Ascending aorta (tissue), 2 donors: ENCODE results near the gene MBNL2. TPM values are rescaled to one million over a fixed set of nuclear protein-coding genes. Genes with fewer than 3 reads are reported as not detected.
A peak's percentile ranks its signal among the peaks of the same experiment; 100 is the strongest.

ENCODE experiments used
- DNase-seq, 2 donors: peaks; one replicate each; pipeline ENCODE4 v3.0.0-alpha.2; 2019; ENCODE audit warnings: low spot score in 2 of 2
- H3K27ac ChIP-seq, 2 donors: fragments of 200-600 bp; sonication (generic); one replicate each; pipeline ENCODE4 v1.5.1; 2016 to 2017; ENCODE audit warnings: mild to moderate bottlenecking in 1 of 2
- H3K27me3 ChIP-seq: fragments of 200-600 bp; sonication (generic); one replicate; pipeline ENCODE4 v1.5.1; 2017
- H3K36me3 ChIP-seq, 2 donors: fragments of 200-600 bp; sonication (generic); one replicate each; pipeline ENCODE4 v1.5.1; 2016
- H3K4me1 ChIP-seq, 2 donors: fragments of 200-600 bp; sonication (generic); one replicate each; pipeline ENCODE4 v1.5.1; 2016 to 2017; ENCODE audit warnings: mild to moderate bottlenecking in 1 of 2
- H3K4me3 ChIP-seq, 2 donors: fragments of 200-600 bp; sonication (generic); one replicate each; pipeline ENCODE4 v1.5.1; 2016 to 2017; ENCODE audit warnings: mild to moderate bottlenecking in 1 of 2
- H3K9me3 ChIP-seq, 2 donors: fragments of 200-600 bp; sonication (generic); one replicate each; pipeline ENCODE4 v1.5.1; 2016
- intact Hi-C: fragments of 100-400 bp; cut with DNase I; formaldehyde crosslinking; loops from one replicate; pipeline ENCODE4 v1.15.1; 2023
- total RNA-seq: library from RNA; depleted of rRNA; stranded (reverse); fragments of >200 nt; gene quantifications from one replicate; pipeline ENCODE4 v1.1.0, GENCODE V29; 2016
- TF ChIP-seq, protein P1 (sequence below), 3 experiments: fragments of 200-600 bp in 2 of 3; fragments of 450-650 bp in 1 of 3; sonication (generic) in 2 of 3; IDR thresholded peaks; one replicate each; pipeline ENCODE4 v1.5.1; 2016 to 2019; ENCODE audit warnings: antibody characterized with exemption in 3 of 3, mild to moderate bottlenecking in 1 of 3, moderate library complexity in 1 of 3

Gene MBNL2
- total RNA-seq, 1 donor from 2014 or later = 38.7 TPM

DNA sequence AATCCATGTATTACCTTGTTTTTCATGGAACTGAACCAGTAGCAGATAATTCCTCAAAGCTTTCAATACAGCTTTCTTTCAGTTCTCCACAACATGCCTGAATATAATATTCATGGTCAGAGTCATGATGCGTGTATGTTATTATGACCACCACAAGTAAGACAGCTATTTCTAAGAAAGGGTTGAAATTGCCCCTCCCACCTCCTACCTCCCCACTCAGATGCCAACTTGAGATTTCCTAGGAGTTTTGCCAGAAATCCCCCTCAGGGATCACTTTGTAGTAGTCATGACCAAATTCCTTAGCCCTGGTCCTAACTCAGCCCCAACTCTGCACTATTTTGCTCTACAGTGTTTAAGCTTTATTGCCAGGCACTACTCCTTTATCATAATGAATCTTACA, 141.9 kb downstream of the MBNL2 start:
- Histone ChIP-seq H3K4me3 (no peak overlapping the region), H3K27ac (no peak overlapping the region), H3K27me3 (no peaks in the 10 kb centered on the region), H3K4me1 (peaks cover 3 to 7% of the 10 kb centered on the region in 2 donors), H3K9me3 (no peaks in the 10 kb centered on the region), H3K36me3 (peaks cover 16 to 26% of the 10 kb centered on the region in 2 donors)
- DNase-seq = no peak
- intact Hi-C loops = no loop called here
- TF ChIP-seq, protein P1, sequence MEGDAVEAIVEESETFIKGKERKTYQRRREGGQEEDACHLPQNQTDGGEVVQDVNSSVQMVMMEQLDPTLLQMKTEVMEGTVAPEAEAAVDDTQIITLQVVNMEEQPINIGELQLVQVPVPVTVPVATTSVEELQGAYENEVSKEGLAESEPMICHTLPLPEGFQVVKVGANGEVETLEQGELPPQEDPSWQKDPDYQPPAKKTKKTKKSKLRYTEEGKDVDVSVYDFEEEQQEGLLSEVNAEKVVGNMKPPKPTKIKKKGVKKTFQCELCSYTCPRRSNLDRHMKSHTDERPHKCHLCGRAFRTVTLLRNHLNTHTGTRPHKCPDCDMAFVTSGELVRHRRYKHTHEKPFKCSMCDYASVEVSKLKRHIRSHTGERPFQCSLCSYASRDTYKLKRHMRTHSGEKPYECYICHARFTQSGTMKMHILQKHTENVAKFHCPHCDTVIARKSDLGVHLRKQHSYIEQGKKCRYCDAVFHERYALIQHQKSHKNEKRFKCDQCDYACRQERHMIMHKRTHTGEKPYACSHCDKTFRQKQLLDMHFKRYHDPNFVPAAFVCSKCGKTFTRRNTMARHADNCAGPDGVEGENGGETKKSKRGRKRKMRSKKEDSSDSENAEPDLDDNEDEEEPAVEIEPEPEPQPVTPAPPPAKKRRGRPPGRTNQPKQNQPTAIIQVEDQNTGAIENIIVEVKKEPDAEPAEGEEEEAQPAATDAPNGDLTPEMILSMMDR (IDR thresholded peaks at IDR 0.05) = no peak

DNA sequence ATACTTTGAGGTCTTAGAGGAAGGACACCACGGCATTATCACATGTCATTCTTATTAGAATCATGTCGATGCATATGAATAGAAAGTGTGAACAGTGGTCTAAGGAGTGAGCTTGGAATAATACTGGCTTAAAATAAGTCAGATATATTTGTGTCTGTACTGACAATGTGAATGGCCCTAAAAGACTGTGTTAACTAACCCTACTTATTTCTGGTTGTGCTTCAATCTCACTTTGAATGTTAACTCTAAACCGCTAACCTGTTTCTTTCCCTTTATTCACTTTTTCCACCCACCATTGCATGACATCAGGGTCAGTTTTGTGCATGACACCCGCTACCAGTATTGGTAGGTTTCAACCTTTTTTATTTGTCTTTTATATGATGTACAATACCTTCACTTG, 142.7 kb downstream of the MBNL2 start:
- Histone ChIP-seq H3K4me1 (peaks cover 0 to 3% of the 10 kb centered on the region in 2 donors), H3K27me3 (no peaks in the 10 kb centered on the region)

DNA sequence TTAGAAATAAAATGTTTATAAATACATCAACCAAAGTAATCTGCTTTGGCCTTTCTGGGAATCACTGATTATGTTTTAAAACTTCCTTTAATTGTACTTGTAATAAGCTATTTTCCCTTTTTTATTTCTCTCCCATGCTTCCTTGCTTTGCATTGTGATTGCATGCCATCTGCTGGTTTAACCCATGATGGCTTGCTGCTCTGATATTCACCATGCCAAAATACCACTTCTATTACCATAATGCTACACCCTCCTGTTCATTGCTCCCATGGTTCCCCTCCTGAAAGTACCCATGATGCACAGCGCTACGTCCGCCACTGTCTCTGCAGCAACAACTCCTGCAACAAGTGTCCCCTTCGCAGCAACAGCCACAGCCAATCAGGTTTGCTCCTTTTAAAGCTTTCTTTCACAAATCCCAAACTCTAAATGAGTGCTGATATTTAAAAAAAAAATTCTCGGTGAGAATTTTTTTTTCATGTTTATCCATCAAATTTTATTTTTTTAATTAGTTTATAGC, 144.1 kb downstream of the MBNL2 start:
- TF ChIP-seq, protein P1 (IDR thresholded peaks at IDR 0.05) = no peak
- DNase-seq = no peak
- H3K9me3 ChIP-seq = no peaks in the 10 kb centered on the region
- H3K4me3 ChIP-seq = no peak overlapping the region
- peaks cover 0 to 3% of the 10 kb centered on the region in 2 donors for H3K4me1 ChIP-seq
- no peaks in the 10 kb centered on the region for H3K27me3 ChIP-seq
- no peak overlapping the region for H3K27ac ChIP-seq
- H3K36me3 ChIP-seq = peaks cover 16 to 26% of the 10 kb centered on the region in 2 donors
- intact Hi-C loops = no loop called here

More for the DNA sequence above, 142.7 kb downstream of the MBNL2 start:
- intact Hi-C loops = no loop called here
- peaks cover 16 to 26% of the 10 kb centered on the region in 2 donors for H3K36me3 ChIP-seq
- H3K4me3 ChIP-seq = no peak overlapping the region
- TF ChIP-seq, protein P1 (IDR thresholded peaks at IDR 0.05) = no peak
- H3K27ac ChIP-seq = no peak overlapping the region
- H3K9me3 ChIP-seq = no peaks in the 10 kb centered on the region
- DNase-seq = no peak

DNA sequence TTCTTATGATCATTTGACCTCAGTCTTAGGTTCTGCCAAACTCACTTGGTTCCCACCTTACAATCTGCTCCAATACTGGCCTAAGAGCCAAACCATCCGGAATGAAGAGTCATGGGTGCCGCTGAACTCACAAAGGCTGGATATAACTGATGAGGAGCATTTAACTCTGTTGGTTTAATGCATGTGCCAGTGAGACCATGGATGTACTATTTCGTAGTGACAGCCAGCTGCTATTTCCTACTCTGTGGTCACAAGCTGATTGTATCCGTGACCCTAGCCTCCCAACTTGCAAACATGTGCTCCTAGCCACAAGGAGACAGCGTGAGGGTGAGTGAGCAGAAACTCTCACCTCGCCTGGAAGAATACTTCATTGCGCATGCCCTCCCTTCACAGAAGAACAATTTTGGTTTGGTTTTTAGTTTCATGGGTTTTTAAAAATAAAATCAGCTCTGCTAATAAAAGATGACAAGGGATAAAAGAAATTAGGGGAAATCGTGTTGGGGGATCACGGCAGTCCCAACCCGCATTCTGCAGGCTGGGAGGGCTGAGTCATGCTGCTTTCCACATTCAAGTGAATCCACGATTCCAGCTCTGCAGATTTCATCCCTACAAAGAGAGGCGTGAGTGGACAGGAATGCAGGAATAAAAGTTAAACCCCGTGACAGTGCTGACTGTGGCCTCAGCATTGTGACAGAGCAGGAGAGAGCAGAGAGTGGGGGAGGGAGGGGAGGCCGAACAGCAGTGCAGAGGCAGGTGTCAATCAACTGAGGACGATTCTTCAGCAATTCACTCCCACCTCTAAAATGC, 145.1 kb downstream of the MBNL2 start:
- intact Hi-C loops = no loop called here
- TF ChIP-seq, protein P1 (IDR thresholded peaks at IDR 0.05) = no peak
- no peak overlapping the region for H3K4me3 ChIP-seq
- H3K4me1 ChIP-seq = peaks cover 0 to 3% of the 10 kb centered on the region in 2 donors
- DNase-seq = no peak
- peaks cover 16 to 29% of the 10 kb centered on the region in 2 donors for H3K36me3 ChIP-seq
- no peaks in the 10 kb centered on the region for H3K9me3 ChIP-seq
- no peaks in the 10 kb centered on the region for H3K27me3 ChIP-seq
- no peak overlapping the region for H3K27ac ChIP-seq

DNA sequence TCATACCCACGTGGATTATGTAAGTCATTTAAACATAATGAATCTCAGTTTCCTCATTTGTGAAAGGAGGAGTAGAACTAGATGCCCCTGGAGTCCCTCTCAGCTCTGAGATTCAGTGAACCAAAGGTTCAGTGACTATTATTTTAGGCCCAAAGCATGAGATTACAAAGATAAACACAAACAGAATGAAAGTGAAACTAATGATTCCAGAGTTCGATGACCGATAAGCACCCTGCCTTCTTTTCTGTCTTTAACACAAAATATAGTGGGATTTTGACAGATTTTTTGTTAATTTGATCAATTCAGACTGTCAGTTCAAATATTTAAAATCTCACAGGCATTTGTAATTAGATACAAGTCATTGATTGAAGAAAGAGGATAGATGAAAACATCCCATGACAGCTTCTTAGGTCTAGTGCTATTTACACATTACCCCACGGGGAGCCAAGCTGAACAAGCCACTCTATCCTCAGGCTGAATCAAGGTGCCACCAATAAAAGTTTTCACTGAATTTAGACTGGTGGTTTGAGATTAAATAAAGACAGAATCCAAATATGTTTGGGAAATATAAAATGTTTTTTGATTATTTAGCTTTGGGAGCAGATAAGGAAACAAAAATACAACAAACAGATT, 147.2 kb downstream of the MBNL2 start:
- H3K4me1 ChIP-seq = peaks cover 0 to 3% of the 10 kb centered on the region in 2 donors
- H3K36me3 ChIP-seq = peaks cover 17 to 31% of the 10 kb centered on the region in 2 donors
- TF ChIP-seq, protein P1 (IDR thresholded peaks at IDR 0.05) = no peak
- peak overlapping the region; percentile 48 to 54 for H3K4me3 ChIP-seq
- no peak for DNase-seq
- intact Hi-C loops = no loop called here
- no peaks in the 10 kb centered on the region for H3K9me3 ChIP-seq
- H3K27ac ChIP-seq = no peak overlapping the region
- no peaks in the 10 kb centered on the region for H3K27me3 ChIP-seq
